Mucosa of stomach (tissue), 1 donor: ENCODE measurements around the gene SLC25A43.

ENCODE experiments used
- H3K27me3 ChIP-seq: one replicate; pipeline ENCODE4 v1.7.0; 2013; ENCODE audit warnings: mild to moderate bottlenecking, low read length; ENCODE audit not compliant: control insufficient read depth, insufficient read depth
- H3K36me3 ChIP-seq: one replicate; pipeline ENCODE4 v1.7.0; 2013; ENCODE audit warnings: low read length; ENCODE audit not compliant: control insufficient read depth, insufficient read depth
- H3K4me1 ChIP-seq: one replicate; pipeline ENCODE4 v1.7.0; 2013; ENCODE audit warnings: mild to moderate bottlenecking, low read length; ENCODE audit not compliant: control insufficient read depth, insufficient read depth
- H3K4me3 ChIP-seq: one replicate; pipeline ENCODE4 v1.7.0; 2013; ENCODE audit warnings: low read length
- H3K9ac ChIP-seq: one replicate; pipeline ENCODE4 v1.7.0; 2013; ENCODE audit warnings: mild to moderate bottlenecking, low read length, moderate library complexity
- H3K9me3 ChIP-seq: one replicate; pipeline ENCODE4 v1.7.0; 2013; ENCODE audit warnings: mild to moderate bottlenecking, low read length, moderate library complexity; ENCODE audit not compliant: control insufficient read depth
- donor health status: Pancreatic carcinoma.

The SLC25A43 gene

DNA sequence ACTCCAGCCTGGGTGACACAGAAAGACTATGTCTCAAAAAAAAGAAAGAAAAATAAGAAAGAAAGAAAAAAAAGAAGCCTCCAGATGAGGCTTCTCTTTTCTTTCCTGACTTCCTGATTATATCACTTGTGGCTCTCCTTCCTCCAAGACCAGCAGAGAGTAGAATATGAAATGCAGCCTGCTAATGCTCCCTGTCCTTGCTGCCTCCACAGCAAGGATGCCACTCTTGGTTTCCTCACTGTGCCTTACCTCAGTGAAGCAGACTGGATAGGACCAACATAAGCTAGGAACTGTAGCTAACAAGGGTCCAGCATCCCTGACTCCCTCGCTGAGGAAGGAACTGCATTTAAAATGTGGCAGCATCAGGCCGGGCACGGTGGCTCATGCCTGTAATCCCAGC lies 11.7 kb downstream of the SLC25A43 start:
- Histone ChIP-seq H3K36me3 (no peaks in the 10 kb centered on the region), H3K9me3 (no peaks in the 10 kb centered on the region), H3K9ac (no peak overlapping the region), H3K4me1 (peaks cover 11% of the 10 kb centered on the region), H3K27me3 (no peaks in the 10 kb centered on the region), H3K4me3 (no peak overlapping the region)

DNA sequence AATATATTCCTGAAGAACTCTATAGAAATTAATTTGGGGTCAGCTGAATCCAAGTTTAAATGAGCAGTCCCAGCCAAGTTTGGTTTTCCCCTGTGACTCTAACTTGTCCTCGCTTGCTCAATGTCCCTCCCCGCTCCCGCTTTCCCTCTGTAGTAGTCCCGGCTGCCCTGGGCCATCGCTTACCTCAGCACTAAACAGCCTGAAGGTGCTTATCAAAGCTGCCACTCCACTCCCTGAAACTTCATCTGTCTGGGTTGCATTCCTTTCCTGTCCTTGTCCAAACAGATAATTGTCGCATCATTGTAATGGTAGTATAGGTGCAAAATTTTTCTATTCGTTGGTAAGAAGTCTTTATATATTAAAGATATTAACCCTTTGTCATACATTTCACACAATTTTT lies 12.8 kb downstream of the SLC25A43 start:
- peaks cover 11% of the 10 kb centered on the region for H3K4me1 ChIP-seq
- H3K27me3 ChIP-seq: no peaks in the 10 kb centered on the region
- H3K9ac ChIP-seq: no peak overlapping the region
- H3K36me3 ChIP-seq: no peaks in the 10 kb centered on the region
- no peaks in the 10 kb centered on the region for H3K9me3 ChIP-seq
- no peak overlapping the region for H3K4me3 ChIP-seq

DNA sequence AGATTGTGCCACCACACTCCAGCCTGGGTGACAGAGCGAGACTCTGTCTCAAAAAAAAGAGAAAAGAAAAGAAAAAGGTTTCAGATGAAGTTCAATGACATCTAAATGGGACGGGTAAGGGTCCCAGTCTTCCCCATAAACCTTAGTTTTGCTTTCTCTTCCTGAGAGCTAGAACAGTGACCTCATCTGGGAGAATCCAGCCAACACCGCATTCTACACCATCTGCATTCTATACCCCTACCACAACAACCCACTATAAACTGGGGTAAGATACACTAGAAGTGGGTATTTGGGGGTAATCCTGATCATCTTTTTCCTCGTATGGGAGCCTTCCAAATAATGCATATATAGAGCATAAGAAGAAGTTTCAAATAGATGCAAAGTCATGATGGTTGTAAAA lies 18.2 kb downstream of the SLC25A43 start:
- no peak overlapping the region for H3K9ac ChIP-seq
- no peaks in the 10 kb centered on the region for H3K36me3 ChIP-seq
- H3K4me1 ChIP-seq: no peaks in the 10 kb centered on the region
- H3K4me3 ChIP-seq: no peak overlapping the region
- no peaks in the 10 kb centered on the region for H3K27me3 ChIP-seq
- no peaks in the 10 kb centered on the region for H3K9me3 ChIP-seq

DNA sequence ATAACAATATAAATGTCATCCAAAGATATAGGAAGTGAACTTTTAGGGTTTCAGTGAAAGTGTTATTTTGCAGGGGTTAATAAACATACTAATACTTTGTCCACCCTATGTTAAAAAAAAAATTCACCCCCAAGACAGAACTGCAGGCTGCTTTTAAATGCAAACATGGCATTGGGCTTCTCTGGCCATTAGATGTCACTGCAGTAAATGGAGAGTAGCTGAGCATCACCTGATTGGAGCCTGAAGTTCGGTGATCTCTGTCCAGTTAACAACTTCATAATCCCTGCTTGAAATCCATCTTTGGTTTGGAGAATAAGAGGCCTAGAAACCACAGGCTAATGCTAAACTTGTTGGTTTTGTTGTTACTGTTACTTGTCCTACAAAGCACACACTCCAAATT lies 18.7 kb downstream of the SLC25A43 start:
- Histone ChIP-seq H3K36me3 (no peaks in the 10 kb centered on the region), H3K4me1 (no peaks in the 10 kb centered on the region), H3K4me3 (no peak overlapping the region), H3K9me3 (no peaks in the 10 kb centered on the region), H3K9ac (no peak overlapping the region), H3K27me3 (no peaks in the 10 kb centered on the region)

DNA sequence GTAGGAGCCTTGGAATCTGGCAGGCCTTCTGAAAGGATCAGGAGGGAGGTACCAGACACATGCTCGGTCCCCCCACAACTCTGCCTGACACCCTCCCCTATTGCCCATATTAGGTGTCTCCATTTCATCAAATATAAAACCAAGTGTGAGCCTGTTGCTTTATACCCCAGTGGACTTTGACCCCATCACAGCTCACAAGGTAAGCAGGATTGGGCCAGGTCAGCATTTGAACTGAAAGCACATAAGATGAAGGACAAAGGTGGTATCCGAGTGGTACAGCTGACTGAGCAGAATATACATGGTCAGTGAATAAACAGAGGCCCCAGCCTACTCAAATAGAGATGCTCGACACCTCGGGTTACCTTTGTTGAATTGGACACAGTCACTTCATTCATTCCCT lies 20.0 kb downstream of the SLC25A43 start:
- no peak overlapping the region for H3K9ac ChIP-seq
- no peak overlapping the region for H3K4me3 ChIP-seq
- no peaks in the 10 kb centered on the region for H3K36me3 ChIP-seq
- H3K4me1 ChIP-seq: no peaks in the 10 kb centered on the region
- H3K9me3 ChIP-seq: no peaks in the 10 kb centered on the region
- H3K27me3 ChIP-seq: no peaks in the 10 kb centered on the region

DNA sequence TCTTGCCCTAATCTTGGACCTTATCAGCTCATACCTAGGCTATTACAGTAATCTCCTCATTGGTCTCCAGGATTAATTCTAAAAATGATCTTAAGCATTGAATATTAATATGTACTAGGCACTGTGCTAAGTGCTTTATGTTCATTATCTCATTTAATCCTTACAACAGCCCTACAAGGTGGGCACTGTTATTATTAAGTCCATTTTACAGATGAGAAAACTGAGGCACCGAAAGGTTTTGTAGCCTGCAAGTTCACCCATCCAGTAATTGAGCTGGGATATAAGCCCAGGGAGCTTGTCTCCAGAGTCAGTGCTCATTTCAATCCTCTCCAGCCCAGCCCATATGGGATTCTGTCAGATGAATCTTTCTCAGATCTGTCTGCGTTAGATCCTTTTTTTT lies 20.8 kb downstream of the SLC25A43 start:
- Histone ChIP-seq H3K4me1 (no peaks in the 10 kb centered on the region), H3K27me3 (no peaks in the 10 kb centered on the region), H3K9ac (no peak overlapping the region), H3K4me3 (no peak overlapping the region), H3K9me3 (no peaks in the 10 kb centered on the region), H3K36me3 (no peaks in the 10 kb centered on the region)

DNA sequence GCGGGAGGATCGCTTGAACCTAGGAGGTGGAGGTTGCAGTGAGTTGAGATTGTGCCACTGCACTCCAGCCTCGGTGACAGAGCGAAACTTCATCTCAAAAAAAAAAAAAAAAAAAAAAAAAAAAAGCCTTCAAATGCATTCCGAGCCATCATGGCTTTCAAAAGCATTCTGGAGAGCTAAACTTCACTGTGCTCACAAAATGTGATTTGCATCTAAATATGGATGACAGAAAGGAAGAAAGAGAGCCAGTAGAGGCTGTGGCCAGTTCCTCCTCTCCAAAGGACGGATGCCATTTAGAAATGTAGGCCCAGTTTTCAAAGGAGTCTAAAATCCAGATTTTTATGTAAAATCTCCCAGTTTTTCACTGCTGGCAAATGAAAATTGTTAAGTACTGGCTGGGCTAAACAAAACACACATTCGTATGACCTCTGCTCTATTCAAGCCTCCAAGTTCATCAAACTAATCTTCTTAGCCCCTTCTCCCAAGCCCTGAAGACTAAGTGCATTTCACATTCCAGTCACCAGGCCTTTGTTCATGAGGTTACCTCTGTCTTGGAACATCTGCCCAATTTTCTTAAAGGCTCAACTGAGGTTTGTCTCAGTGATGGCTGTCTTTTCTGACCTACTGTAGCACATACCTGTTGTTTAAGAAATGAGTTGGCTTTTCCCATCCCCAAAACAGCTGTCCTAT lies 22.0 kb downstream of the SLC25A43 start:
- H3K9me3 ChIP-seq: no peaks in the 10 kb centered on the region
- no peaks in the 10 kb centered on the region for H3K36me3 ChIP-seq
- H3K27me3 ChIP-seq: no peaks in the 10 kb centered on the region
- H3K4me3 ChIP-seq: no peak overlapping the region
- H3K4me1 ChIP-seq: no peaks in the 10 kb centered on the region
- no peak overlapping the region for H3K9ac ChIP-seq

DNA sequence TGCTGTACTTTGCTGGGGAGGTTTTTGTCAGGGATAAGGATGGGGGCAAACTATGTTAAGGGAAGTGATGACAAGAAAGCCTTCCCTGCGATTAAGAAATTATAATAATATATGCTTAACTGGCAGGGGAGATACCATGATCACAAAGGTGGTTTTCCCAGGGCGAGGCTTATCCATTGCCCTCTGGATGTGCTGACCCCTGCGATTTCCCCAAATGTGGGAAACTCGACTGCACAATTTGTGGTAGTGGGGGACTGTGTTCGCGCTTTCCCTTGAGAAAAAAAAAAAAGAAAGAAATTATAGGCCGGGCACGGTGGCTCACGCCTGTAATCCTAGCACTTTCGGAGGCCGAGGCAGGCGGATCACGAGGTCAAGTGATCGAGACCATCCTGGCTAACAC lies 24.5 kb downstream of the SLC25A43 start:
- Histone ChIP-seq H3K4me3 (no peak overlapping the region), H3K27me3 (no peaks in the 10 kb centered on the region), H3K4me1 (peaks cover 4% of the 10 kb centered on the region), H3K36me3 (no peaks in the 10 kb centered on the region), H3K9ac (no peak overlapping the region), H3K9me3 (no peaks in the 10 kb centered on the region)

DNA sequence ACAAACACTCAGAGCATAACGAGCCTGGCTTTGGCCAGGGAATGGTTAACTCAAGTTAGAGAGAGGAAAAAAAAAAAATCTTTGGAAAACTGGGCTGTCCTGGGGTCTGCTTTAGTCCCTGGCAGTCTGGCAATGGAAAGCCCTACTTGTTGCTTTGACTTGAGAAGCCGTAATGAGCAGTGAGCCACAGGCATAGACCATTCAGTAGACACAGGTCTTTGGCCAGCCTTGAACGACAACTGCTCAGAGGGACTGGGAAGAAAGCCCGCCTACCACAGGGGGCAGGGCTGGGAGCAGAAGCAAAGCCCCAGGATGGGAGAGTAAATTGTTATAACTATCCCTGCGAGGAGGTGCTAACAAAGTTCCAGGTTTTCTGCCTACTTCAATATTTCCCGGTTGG lies 25.9 kb downstream of the SLC25A43 start:
- no peak overlapping the region for H3K4me3 ChIP-seq
- no peaks in the 10 kb centered on the region for H3K9me3 ChIP-seq
- H3K9ac ChIP-seq: no peak overlapping the region
- peaks cover 4% of the 10 kb centered on the region for H3K4me1 ChIP-seq
- no peaks in the 10 kb centered on the region for H3K36me3 ChIP-seq
- H3K27me3 ChIP-seq: no peaks in the 10 kb centered on the region

DNA sequence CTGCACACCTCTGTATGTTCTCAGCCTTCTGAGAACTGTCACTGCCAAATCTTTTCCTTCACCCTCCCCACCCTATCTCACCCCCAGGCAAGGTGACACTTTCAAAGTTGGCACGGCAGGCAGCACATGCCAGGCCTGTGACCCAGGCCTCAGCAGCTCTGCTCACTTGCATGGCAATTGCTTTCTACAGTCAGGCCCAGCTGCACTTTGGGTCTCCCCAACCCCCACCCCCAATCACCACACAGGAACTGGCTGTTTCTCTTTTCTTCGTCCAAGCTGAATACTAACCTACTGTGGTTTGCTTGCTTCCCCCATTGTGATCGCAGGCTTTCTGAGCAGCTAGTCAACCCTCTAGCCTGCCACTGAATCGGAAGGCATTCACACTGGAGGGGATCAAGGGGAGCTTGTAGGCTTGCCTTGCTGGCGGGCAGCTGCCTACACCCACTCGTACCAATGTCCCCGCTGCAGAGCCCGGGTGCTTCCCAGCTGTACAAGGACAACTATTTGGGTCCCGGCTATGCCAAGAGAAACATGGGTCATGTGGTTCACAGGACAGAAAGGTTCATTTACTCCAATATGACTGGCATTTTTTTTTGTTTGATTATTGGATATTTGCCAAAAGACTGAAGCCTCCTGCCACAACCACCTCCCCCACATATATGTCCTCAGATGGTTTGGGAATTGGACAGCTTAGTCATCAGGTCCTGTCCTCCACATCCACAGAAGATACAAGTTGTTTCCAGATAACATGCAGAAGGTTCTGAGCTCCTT lies 28.1 kb downstream of the SLC25A43 start:
- Histone ChIP-seq H3K4me3 (no peak overlapping the region), H3K36me3 (no peaks in the 10 kb centered on the region), H3K9me3 (no peaks in the 10 kb centered on the region), H3K4me1 (peaks cover 4% of the 10 kb centered on the region), H3K27me3 (no peaks in the 10 kb centered on the region), H3K9ac (no peak overlapping the region)

DNA sequence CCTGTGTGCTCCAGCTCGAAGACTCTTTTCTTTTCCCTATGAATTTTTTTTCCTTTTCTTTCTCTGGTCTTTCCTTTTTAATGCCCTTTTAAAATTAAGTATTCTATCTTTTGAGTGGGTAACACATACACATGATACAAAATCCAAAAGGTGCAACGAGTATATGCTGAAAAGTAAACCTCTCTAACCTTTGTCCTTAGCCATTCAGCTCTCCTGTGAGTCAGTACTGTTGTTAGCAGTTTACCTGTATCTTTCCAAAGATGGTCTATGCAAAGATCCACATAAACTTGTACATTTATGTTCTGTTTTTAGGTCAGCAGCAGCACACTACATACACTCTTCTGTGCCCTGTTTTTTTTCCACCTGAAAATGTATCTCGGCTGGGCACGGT lies 28.7 kb downstream of the SLC25A43 start:
- H3K4me3 ChIP-seq: no peak overlapping the region
- H3K9ac ChIP-seq: no peak overlapping the region
- peaks cover 4% of the 10 kb centered on the region for H3K4me1 ChIP-seq
- H3K36me3 ChIP-seq: no peaks in the 10 kb centered on the region
- H3K27me3 ChIP-seq: no peaks in the 10 kb centered on the region
- no peaks in the 10 kb centered on the region for H3K9me3 ChIP-seq

DNA sequence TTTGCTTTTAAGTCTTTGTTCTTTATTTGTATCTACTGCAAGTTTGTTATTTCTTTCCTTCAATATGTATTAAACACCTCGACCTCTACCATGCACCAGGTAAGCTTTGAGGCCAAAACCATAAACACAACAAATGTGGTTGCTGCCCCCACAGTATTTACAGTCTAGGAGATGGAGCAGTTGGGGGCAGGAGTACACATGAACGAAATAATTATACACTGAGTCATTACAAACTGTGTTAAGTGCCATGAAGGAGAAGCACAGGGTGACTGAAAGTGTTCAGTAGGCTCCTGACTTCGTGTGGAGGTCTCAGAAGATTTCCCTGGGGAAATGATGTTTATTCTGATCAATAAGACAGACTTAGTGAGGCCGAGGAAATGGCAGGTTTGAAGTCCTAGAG lies 30.3 kb downstream of the SLC25A43 start:
- H3K9me3 ChIP-seq: no peaks in the 10 kb centered on the region
- H3K9ac ChIP-seq: no peak overlapping the region
- no peaks in the 10 kb centered on the region for H3K36me3 ChIP-seq
- H3K27me3 ChIP-seq: no peaks in the 10 kb centered on the region
- no peak overlapping the region for H3K4me3 ChIP-seq
- peaks cover 4% of the 10 kb centered on the region for H3K4me1 ChIP-seq
